HG03066 (cell line): Measurements from ENCODE around the gene PCDHGA6.

Experiments
- ATAC-seq: cut with Tn5 transposase; IDR thresholded peaks from one replicate; pipeline ENCODE4 v1.9.1; 2021; ENCODE audit warnings: low read depth; ENCODE audit not compliant: unreplicated experiment

PCDHGA6 gene

GRCh38 chr5:141419074-141419880 lies 45.6 kb downstream of the PCDHGA6 start:
- ATAC-seq: no peak

GRCh38 chr5:141420855-141421488 lies 47.3 kb downstream of the PCDHGA6 start, which contains the start of gene PCDHGA11:
Gene PCDHGA11, plus strand, starts transcription at chr5:141421051. Its CDS starts 177 bp downstream, at chr5:141421228.
- no peak for ATAC-seq

- ATAC-seq: no peak
These were observed 47.8 kb downstream of the PCDHGA6 start for GRCh38 chr5:141421489-141421855.

- ATAC-seq: no peak
These were observed 49.1 kb downstream of the PCDHGA6 start for GRCh38 chr5:141422742-141423291.

- no peak for ATAC-seq
These were observed 54.2 kb downstream of the PCDHGA6 start for GRCh38 chr5:141427783-141428426.
